ENCODE measurements around the gene TMEM125.

Gene TMEM125

GRCh38 chr1:43269627-43270375, at the start of gene TMEM125:
Gene TMEM125, plus strand, starts transcription at chr1:43269983. Its CDS starts 2,740 bp downstream, at chr1:43272723.
- in situ Hi-C loops (cut with HindIII; ENCODE audit: low sequenced_read_pairs): no loop called here

DNA sequence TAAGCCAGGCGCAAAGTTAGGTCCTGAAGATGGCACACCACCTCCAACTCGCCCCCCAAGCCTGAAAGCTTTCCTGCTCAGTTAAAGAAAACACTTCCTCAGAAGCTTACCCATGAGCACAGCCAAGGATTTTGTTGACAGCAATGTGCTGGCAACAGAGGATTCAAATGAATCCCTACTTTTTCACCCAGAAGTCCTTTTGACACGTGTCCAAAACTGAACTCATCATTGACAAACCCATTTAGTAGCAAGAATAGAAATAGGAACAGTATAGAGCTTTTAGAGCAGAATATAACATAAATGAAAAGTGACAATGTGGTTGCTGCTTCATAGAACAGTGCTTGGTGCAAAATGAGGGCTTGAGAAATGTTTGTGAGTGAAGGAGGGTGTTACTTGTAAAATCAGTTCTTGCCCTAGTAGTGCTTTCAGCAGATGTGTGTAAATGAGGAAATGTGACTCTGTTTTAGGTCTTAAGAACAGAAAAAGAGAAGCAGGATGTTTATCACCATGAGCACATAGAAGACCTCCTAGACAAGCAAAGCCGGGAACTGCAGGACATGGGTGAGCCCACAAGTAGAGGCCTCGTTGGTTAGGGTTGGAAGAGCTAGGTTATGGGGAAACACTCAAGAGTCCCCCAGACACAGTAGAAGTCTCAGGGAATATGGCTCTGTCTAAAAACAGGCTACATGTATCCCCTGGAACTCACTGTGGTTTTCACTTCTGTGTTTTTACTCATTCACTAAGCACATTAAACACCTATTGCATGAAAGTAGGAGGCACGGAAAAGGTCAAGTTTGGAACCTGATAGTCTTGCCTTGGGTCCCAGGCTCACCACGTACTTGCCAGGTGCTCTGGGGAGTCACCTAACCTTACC, 48.6 kb upstream of the TMEM125 start:
- in situ Hi-C loops (cut with HindIII; ENCODE audit: low sequenced_read_pairs): no loop called here

DNA sequence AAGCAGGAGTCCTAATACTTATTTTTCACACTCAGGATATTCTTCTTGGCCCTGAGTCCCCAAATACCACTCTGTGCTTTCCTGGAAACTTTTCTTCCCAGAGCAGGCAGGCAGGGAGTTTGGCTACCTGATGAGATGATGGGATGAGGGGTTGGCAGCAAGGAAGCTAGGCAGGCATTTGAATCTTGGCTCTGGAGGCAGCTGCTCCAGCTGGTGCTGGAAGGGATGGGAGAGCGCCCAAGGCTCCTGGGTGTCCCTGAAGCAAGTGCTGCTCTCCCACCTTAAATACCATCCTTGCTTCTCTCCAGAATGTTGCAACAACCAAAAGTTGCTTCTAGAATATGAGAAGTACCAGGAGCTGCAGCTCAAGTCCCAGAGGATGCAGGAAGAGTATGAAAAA, 48.0 kb upstream of the TMEM125 start:
- in situ Hi-C loops (cut with HindIII; ENCODE audit: low sequenced_read_pairs): no loop called here

DNA sequence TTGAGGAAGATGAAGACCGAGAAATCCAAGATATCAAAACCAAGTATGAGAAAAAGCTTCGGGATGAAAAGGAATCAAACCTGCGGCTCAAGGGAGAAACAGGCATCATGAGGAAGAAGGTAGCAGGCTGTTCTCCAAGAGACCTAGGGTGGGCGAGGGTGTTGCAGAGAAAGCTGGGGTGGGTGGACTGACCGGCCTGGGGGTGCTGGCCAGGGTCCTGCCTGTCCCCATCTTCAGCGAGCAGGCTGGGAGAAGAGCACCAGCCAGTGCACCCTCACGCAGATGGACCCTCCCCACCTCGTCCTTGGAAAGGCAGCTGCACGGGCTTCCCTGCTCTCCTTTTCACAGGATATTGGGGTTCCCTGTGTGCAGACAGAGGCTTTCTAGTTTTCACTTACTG, 46.9 kb upstream of the TMEM125 start:
- in situ Hi-C loops (cut with HindIII; ENCODE audit: low sequenced_read_pairs): no loop called here

- in situ Hi-C loops (cut with HindIII; ENCODE audit: low sequenced_read_pairs): loop anchor here (25.0 kb wide), 2 partner anchors 187 to 712 kb away; partner anchors contain the start of genes ARTN and IPO13
Observed at GRCh38 chr1:43225168-43225567, 44.6 kb upstream of the TMEM125 start.

DNA sequence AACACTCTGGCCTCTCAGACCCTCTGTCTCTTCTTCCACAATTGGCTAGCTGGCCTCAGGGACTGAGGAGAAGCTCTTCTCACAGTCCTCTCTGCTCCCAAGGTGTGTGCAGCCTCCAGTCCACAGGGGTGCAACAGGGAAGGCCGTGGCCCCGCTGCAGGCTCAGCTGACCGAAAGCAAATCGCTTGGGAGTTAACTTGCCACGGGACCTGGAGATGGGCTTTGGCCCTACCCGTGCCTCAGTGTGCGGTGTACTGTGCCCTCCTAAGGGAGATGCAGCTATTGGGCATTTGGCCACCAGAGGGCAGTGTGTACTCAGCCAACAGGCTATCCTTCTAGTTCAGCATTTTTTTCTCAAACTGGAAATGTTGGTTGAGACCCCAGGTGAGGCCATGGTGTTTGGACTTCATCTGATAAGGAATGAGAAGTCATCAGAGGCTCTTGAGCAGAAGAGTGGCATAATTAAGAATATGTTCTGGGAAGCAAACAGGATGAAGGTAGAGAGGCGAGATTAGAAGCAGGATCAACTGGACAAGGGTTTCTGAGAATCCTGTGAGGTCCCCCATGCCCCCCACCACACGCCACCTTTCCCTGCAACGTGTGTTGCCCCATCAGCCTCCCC, 42.5 kb upstream of the TMEM125 start:
- in situ Hi-C loops (cut with HindIII; ENCODE audit: low sequenced_read_pairs): loop anchor here (25.0 kb wide), 2 partner anchors 185 to 710 kb away; partner anchors contain the start of genes ARTN and IPO13

DNA sequence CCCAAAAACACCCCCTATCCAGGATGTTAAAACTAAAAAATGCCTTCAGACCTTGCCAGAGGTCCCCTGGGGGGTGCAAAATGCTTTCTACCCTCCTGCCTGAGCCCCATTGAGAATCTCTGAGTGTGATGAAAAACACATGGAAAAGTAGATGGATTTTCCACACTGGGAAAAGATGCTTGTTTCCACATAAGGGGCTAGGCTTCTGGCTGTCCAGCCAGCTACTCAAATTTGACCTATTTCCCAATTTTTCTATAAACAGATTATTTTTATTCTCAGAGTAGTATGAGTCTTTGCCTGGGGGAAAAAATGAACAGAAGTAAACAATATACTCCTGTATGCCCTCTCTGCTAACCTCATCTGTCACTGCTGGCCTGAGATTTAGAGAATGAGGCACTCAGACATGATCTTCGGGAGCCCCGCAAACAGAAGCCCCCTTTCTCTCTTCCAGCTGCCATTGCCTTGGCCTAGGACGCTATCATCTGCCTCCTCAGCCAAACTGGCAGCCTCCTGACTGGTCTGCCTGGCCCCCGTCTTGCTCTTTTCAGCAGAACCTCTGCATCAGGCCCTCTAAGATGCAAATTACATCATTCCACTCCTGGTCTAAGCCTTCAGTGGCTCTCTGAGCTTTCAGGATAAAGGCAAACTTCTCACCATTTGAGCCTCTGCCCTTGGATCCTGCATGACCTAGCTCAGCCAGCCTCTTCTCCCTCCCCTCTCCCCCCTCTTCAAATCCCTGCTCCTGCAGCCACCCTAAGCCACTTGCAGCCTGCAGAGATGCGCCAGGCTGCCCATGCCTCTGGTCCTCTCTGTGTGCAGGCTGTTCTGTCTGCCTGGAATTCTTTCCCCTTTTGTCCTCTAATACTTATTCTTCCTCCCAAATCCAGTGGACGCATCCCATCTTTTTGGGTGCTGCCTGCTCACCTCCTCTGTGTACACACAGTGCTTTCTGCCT, 39.7 kb upstream of the TMEM125 start:
- in situ Hi-C loops (cut with HindIII; ENCODE audit: low sequenced_read_pairs): loop anchor here (25.0 kb wide), 2 partner anchors 182 to 707 kb away; partner anchors contain the start of genes ARTN and IPO13

DNA sequence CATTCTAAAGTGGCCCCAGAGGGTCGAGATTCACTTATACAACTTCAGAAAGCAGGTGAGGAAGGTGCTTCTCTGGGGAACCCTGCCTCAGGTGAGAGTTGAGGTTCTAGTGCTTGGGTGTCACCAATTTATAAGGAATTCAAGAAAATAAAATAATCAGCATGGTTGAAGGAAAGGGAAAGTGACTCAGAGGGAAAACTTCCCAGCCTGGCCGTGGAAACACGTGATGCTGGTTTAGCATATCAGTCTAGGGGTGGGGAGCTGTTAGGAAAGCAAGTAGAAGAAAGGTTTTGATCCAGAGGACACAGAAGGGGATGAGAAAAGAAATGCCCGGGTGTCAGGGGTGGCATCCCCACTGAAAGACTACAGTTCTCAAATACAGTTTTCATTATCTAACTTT, 37.7 kb upstream of the TMEM125 start:
- in situ Hi-C loops (cut with HindIII; ENCODE audit: low sequenced_read_pairs): loop anchor here (25.0 kb wide), 2 partner anchors 180 to 705 kb away; partner anchors contain the start of genes ARTN and IPO13

- in situ Hi-C loops (cut with HindIII; ENCODE audit: low sequenced_read_pairs): loop anchor here (25.0 kb wide), 2 partner anchors 180 to 705 kb away; partner anchors contain the start of genes ARTN and IPO13
Observed at GRCh38 chr1:43232482-43232881, 37.3 kb upstream of the TMEM125 start.

DNA sequence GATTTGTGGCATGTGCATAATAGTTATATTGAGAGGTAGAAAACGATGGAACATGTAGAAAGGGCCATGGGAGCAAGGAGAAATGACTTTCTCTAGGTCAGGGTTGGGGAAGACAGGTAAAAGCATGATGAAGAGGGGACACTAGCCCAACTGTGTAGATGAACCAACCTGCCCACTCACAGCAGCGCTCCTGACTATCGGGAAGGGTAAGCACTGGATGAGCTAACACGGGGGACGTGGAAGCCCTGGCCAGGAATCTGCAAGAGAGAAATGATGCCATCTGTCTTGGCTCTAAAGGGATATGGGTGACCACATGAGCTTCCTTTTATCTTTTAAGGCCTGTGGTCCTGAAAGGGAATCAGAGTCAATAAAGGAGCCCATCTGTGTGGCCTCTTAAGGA, 36.2 kb upstream of the TMEM125 start:
- in situ Hi-C loops (cut with HindIII; ENCODE audit: low sequenced_read_pairs): loop anchor here (25.0 kb wide), 2 partner anchors 179 to 704 kb away; partner anchors contain the start of genes ARTN and IPO13

DNA sequence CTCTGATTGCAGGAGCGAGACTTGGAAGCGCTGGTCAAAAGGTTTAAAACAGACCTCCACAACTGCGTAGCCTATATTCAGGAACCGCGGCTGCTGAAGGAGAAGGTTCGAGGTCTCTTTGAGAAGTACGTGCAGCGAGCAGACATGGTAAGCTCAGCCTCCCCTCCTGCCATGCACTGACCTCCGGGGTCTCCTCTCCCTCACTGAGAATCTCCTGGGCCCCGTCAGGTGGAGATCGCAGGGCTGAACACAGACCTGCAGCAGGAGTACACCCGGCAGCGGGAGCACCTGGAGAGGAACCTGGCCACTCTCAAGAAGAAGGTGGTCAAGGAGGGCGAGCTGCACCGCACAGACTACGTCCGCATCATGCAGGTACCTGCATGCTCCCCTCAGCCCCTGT, 35.5 kb upstream of the TMEM125 start:
- in situ Hi-C loops (cut with HindIII; ENCODE audit: low sequenced_read_pairs): loop anchor here (25.0 kb wide), 2 partner anchors 178 to 703 kb away; partner anchors contain the start of genes ARTN and IPO13

GRCh38 chr1:43235040-43235439, 34.7 kb upstream of the TMEM125 start:
- in situ Hi-C loops (cut with HindIII; ENCODE audit: low sequenced_read_pairs): loop anchor here (5.0 to 25.0 kb wide), 3 partner anchors 52 to 702 kb away; partner anchors contain the start of genes ARTN, C1orf210 and IPO13

DNA sequence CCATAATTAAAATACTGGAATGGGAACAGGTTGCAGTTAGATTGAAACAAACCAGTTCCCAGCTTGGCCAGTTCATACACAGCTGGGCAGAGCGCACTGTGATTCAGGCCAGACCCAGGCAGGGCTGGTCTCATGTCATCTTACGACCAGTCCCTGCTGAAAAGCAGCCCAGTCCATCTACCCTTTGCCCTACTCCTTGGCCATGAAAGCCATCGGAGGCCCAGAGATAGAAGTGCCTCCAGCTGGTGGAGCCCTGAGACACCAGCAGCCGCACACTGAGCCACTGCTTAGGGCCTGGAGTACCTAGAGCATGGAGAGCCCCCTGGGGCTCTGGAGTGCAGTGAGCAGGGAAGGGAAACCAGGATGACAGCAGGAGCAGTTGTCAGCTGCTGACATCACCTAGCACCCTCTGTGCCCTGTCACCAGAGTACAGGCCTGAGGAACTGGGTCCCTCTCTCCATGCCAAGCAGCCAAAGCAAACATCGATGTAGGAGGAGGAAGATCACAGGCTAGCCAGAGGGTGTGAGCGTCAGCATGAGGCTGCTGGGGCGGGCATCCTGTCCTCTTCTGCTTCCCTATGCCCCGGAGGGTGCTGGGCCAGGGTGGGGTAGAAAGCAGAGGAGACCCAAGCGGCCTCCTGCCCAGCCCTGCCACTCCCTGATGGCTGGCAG, 34.2 kb upstream of the TMEM125 start:
- in situ Hi-C loops (cut with HindIII; ENCODE audit: low sequenced_read_pairs): loop anchor here (5.0 to 25.0 kb wide), 3 partner anchors 52 to 702 kb away; partner anchors contain the start of genes ARTN, C1orf210 and IPO13

DNA sequence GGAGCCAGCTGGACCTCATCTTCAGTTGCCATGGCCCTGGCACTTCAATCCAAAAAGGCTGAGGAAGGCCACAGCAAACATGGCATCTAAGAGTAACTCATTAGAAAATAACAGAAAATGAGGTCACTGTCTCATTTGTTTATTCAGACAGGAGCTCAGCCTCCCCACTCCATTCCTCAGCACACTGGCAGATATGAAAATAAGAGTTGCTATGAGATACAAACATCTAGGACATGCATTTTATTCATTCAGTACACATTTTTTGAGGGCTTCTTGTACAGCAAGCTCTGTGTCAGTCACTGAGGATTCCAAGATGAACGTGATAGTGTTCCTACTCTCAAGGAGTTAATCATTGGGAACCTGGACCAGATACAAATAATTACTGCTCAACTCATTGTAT, 32.7 kb upstream of the TMEM125 start:
- in situ Hi-C loops (cut with HindIII; ENCODE audit: low sequenced_read_pairs): loop anchor here (5.0 to 25.0 kb wide), 3 partner anchors 50 to 700 kb away; partner anchors contain the start of genes ARTN, C1orf210 and IPO13

GRCh38 chr1:43238085-43238484, 31.7 kb upstream of the TMEM125 start:
- in situ Hi-C loops (cut with HindIII; ENCODE audit: low sequenced_read_pairs): loop anchor here (5.0 to 25.0 kb wide), 3 partner anchors 49 to 699 kb away; partner anchors contain the start of genes ARTN, C1orf210 and IPO13

DNA sequence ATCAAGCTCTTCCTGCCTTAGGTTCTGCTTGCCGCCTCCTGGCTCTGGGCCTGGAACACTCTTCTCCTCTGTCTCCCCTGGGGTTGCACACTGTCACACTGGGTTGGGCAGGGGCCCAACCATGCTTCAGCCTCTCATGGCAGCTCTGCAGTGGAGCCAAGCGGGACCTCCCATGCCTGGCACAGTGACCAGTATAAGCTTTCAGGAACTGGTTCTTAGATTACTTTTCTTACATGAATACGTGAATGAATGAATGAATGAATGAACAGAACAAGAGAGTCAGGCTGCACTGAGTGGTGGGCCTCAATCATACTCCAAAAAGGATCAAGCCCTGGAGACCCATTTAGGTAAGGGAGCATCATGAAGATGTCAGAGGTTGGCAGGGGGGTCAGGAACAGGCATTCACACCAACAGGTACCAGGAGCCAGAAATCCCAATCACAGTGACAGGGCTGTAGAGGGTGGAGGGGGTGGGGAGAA, 30.8 kb upstream of the TMEM125 start:
- in situ Hi-C loops (cut with HindIII; ENCODE audit: low sequenced_read_pairs): loop anchor here (5.0 to 25.0 kb wide), 3 partner anchors 48 to 698 kb away; partner anchors contain the start of genes ARTN, C1orf210 and IPO13

GRCh38 chr1:43239484-43239883, 30.3 kb upstream of the TMEM125 start:
- in situ Hi-C loops (cut with HindIII; ENCODE audit: low sequenced_read_pairs): loop anchor here (5.0 to 25.0 kb wide), 3 partner anchors 48 to 698 kb away; partner anchors contain the start of genes ARTN, C1orf210 and IPO13

- in situ Hi-C loops (cut with HindIII; ENCODE audit: low sequenced_read_pairs): loop anchor here (25.0 kb wide), 2 partner anchors 171 to 696 kb away; partner anchors contain the start of genes ARTN and IPO13
Observed at GRCh38 chr1:43241413-43241836, 28.4 kb upstream of the TMEM125 start.
